ENCODE measurements around the gene HERPUD2. TPM values are rescaled to one million over a fixed set of nuclear protein-coding genes. Genes with fewer than 3 reads are reported as not detected.
"Not testable (repeated sequence)": the region's sequence is repeated elsewhere in the genome, so short reads cannot be mapped to it uniquely, and the experiment has no call there.

HERPUD2 gene
- total RNA-seq, 4 donors from 2014 or later, result 20.2 to 32.4 (median 27.5) TPM

- H3K27me3 ChIP-seq, result no peaks in the 10 kb centered on the region
- TF ChIP-seq CTCF (IDR thresholded peaks at IDR 0.05) (no peak), POLR2A (IDR thresholded peaks at IDR 0.05) (no peak)
- H3K4me1 ChIP-seq, result peaks cover 20 to 68% (median 29%) of the 10 kb centered on the region in 3 donors
- intact Hi-C loops (cut with DNase I), result no loop called here
- H3K9me3 ChIP-seq, result no peaks in the 10 kb centered on the region
- no peak for DNase-seq
- 28 to 46% methylated on average over 2 to 5 of the region's 10 CpGs for WGBS, 2 donors
- H3K4me3 ChIP-seq, result peak overlapping the region; percentile 64 to 97 (median 76)
- H3K27ac ChIP-seq, result peak overlapping the region; percentile 92 to 98 (median 97)
- peaks cover 0 to 4% (median 0%) of the 10 kb centered on the region in 3 donors for H3K36me3 ChIP-seq
These were observed 527 bp upstream of the HERPUD2 start for GRCh38 chr7:35695473-35695850.

GRCh38 chr7:35694161-35694783, 663 bp downstream of the HERPUD2 start:
- no peak for DNase-seq
- Histone ChIP-seq H3K4me1 (peaks cover 20 to 76% (median 34%) of the 10 kb centered on the region in 3 donors), H3K36me3 (peaks cover 0 to 4% (median 0%) of the 10 kb centered on the region in 3 donors), H3K9me3 (no peaks in the 10 kb centered on the region), H3K27me3 (no peaks in the 10 kb centered on the region), H3K4me3 (peak overlapping the region; percentile 64 to 97 (median 76)), H3K27ac (peak overlapping the region; percentile 92 to 98 (median 97))
- intact Hi-C loops (cut with DNase I), result no loop called here
- TF ChIP-seq POLR2A (IDR thresholded peaks at IDR 0.05), result no peak
- no peak for TF ChIP-seq CTCF (IDR thresholded peaks at IDR 0.05)
- 0 to 2% methylated on average over 4 to 17 of the region's 41 CpGs for WGBS, 2 donors

- intact Hi-C loops (cut with DNase I), result no loop called here
- Histone ChIP-seq H3K27me3 (no peaks in the 10 kb centered on the region), H3K9me3 (no peaks in the 10 kb centered on the region), H3K4me3 (peak overlapping the region in 3 of 4 donors; percentile 64 to 89 (median 64)), H3K4me1 (peaks cover 22 to 89% (median 34%) of the 10 kb centered on the region in 3 donors), H3K36me3 (peaks cover 0 to 4% (median 0%) of the 10 kb centered on the region in 3 donors), H3K27ac (peak overlapping the region in 1 of 4 donors; percentile 7)
- no peak for DNase-seq
- TF ChIP-seq CTCF (IDR thresholded peaks at IDR 0.05) (no peak), POLR2A (IDR thresholded peaks at IDR 0.05) (no peak)
- WGBS, 2 donors, result 34 to 58% methylated on average over 6 of the region's 6 CpGs
These were observed 3.1 kb downstream of the HERPUD2 start for GRCh38 chr7:35691827-35692307.

- Histone ChIP-seq H3K36me3 (no peaks in the 10 kb centered on the region), H3K4me3 (peak overlapping the region in 2 of 4 donors; percentile 64 to 89), H3K27ac (peak overlapping the region in 1 of 4 donors; percentile 7), H3K9me3 (no peaks in the 10 kb centered on the region), H3K4me1 (peaks cover 18 to 84% (median 33%) of the 10 kb centered on the region in 3 donors), H3K27me3 (no peaks in the 10 kb centered on the region)
- 53 to 79% methylated on average over 1 of the region's 1 CpG for whole genome bisulfite sequencing, 2 donors
- no peak for TF ChIP-seq CTCF (IDR thresholded peaks at IDR 0.05)
- no peak for TF ChIP-seq POLR2A (IDR thresholded peaks at IDR 0.05)
- intact Hi-C loops (cut with DNase I), result no loop called here
- DNase-seq, result no peak
These were observed 3.6 kb downstream of the HERPUD2 start for GRCh38 chr7:35691366-35691765.

- intact Hi-C loops (cut with DNase I); H3K36me3 ChIP-seq; H3K27me3 ChIP-seq; H3K27ac ChIP-seq; DNase-seq; H3K9me3 ChIP-seq: not testable (repeated sequence)
- 78 to 87% methylated on average over 10 of the region's 10 CpGs for WGBS, 2 donors
- Histone ChIP-seq H3K4me3 (peak overlapping the region in 2 of 4 donors; percentile 5 to 89), H3K4me1 (peaks cover 13 to 77% (median 26%) of the 10 kb centered on the region in 3 donors)
These were observed 4.3 kb downstream of the HERPUD2 start for GRCh38 chr7:35690614-35691013.
